ENCODE data around the gene PCDHA3.
"Not testable (repeated sequence)": the region's sequence is repeated elsewhere in the genome, so short reads cannot be mapped to it uniquely, and the experiment has no call there.

Gene PCDHA3

GRCh38 chr5:140800816-140801493 is at the start of gene PCDHA3:
TSS of gene PCDHA3 (plus strand) at chr5:140801057.
- H3K4me3 ChIP-seq (ENCODE audit: control insufficient read depth, low read depth, low read length), result peak within 1 kb of the TSS; percentile 47
- DNase-seq (ENCODE audit: low read depth), result no peak
- TF ChIP-seq CTCF (IDR thresholded peaks at IDR 0.05; ENCODE audit: control insufficient read depth, insufficient read depth, low read depth, low read length, missing control alignments), result peak; percentile 53

GRCh38 chr5:140753561-140753960 is 47.3 kb upstream of the PCDHA3 start:
- DNase-seq (ENCODE audit: low read depth), result no peak
- H3K4me3 ChIP-seq (ENCODE audit: control insufficient read depth, low read depth, low read length), result no peak overlapping the region
- no peak for TF ChIP-seq CTCF (IDR thresholded peaks at IDR 0.05; ENCODE audit: control insufficient read depth, insufficient read depth, low read depth, low read length, missing control alignments)

DNA sequence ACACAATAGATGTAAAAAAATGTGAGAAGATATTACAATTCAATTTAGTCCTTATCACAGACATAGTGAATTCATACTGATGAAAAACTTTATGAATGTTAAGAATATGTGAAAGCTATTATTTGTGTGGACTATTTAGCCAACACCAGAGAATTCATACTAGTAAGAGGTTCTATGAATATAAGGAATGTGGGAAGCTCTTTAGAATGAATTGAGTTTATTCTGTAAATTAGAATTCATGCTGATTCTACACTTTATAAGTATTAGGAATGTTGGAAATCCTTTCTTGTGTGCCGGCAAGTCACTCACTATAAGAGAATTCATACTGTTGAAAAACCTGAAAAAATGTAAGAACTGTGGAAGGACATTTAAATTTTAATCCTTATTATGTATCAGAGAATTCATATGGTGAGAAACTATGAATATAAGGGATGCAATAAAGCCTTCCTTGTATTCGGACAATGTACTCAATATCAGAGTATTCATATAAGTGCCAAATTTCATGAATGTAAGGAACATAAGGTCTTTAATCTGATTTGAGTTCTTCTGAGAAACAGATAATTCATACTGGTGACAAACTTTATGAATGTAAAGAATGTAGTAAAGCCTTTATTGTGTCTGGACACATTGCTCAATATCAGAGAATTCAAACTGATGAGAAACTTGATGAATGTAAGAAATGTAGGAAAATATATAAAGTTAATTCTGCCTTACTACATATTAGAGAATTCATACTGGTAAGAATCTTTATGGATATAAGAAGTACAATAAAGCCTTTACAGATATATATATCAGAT is 36.5 kb upstream of the PCDHA3 start:
- TF ChIP-seq CTCF (IDR thresholded peaks at IDR 0.05; ENCODE audit: control insufficient read depth, insufficient read depth, low read depth, low read length, missing control alignments), result no peak
- no peak overlapping the region for H3K4me3 ChIP-seq (ENCODE audit: control insufficient read depth, low read depth, low read length)
- no peak for DNase-seq (ENCODE audit: low read depth)

- TF ChIP-seq CTCF (IDR thresholded peaks at IDR 0.05; ENCODE audit: control insufficient read depth, insufficient read depth, low read depth, low read length, missing control alignments), result no peak
- DNase-seq (ENCODE audit: low read depth), result no peak
- no peak overlapping the region for H3K4me3 ChIP-seq (ENCODE audit: control insufficient read depth, low read depth, low read length)
These were observed 33.4 kb upstream of the PCDHA3 start for GRCh38 chr5:140767444-140767843.

DNA sequence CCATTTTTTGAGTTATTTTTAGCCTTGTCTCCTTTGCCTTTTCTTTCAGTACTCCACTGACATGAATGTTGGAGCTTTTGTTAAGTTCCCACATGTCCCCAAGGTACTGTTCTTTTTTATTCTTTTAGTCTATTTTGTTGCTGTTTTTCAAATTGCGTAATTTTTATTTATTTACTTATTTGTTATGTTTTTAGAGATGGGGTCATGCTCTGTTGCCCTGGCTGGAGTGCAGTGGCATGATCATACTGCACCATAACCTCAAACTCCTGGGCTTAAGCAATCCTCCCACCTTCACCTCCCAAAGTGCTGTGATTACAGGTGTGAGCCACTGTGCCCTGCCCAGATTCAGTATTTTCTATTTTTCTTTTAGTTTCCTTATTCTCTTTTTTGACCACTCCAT is 20.3 kb upstream of the PCDHA3 start:
- no peak overlapping the region for H3K4me3 ChIP-seq (ENCODE audit: control insufficient read depth, low read depth, low read length)
- no peak for DNase-seq (ENCODE audit: low read depth)
- no peak for TF ChIP-seq CTCF (IDR thresholded peaks at IDR 0.05; ENCODE audit: control insufficient read depth, insufficient read depth, low read depth, low read length, missing control alignments)

DNA sequence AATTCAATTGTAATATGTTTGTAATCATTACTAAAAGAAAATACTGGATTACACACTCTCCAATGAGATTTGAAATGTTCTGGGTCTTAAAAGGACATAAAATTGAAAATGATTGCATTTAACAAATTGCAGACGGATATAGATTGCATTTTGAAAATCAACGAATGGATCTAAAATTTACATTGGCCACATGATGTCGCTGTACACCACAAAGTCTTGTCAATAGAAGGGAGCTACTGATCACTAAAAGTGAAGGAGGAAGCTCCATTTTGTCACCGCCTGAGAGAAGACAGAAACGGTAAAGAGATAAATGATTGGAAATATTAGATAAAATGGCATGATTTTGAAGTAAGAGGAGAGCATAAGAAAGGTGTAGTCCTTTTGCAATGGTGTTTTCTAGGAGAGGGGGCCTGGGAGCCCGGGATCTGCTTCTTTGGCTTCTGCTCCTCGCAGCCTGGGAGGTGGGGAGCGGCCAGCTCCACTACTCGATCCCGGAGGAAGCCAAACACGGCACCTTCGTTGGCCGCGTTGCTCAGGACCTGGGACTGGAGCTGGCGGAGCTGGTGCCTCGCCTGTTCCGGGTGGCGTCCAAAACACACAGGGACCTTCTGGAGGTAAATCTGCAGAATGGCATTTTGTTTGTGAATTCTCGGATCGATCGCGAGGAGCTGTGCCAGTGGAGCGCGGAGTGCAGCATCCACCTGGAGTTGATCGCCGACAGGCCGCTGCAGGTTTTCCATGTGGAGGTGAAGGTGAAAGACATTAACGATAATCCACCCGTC is 14.8 kb upstream of the PCDHA3 start, which contains the start of gene PCDHA1:
TSS of gene PCDHA1 (plus strand) at position 236 of the 782 bp plus-strand sequence.
- DNase-seq (ENCODE audit: low read depth), result no peak
- TF ChIP-seq CTCF (IDR thresholded peaks at IDR 0.05; ENCODE audit: control insufficient read depth, insufficient read depth, low read depth, low read length, missing control alignments), result no peak
- no peak within 1 kb of the TSS for H3K4me3 ChIP-seq (ENCODE audit: control insufficient read depth, low read depth, low read length)

- H3K4me3 ChIP-seq (ENCODE audit: control insufficient read depth, low read depth, low read length); DNase-seq (ENCODE audit: low read depth): not testable (repeated sequence)
These were observed 13.4 kb upstream of the PCDHA3 start for GRCh38 chr5:140787422-140787821.

GRCh38 chr5:140787849-140788504 is 12.9 kb upstream of the PCDHA3 start:
- not testable (repeated sequence) for H3K4me3 ChIP-seq (ENCODE audit: control insufficient read depth, low read depth, low read length); DNase-seq (ENCODE audit: low read depth)
